ENCODE measurements around the gene MRPL48. TPM values are rescaled to one million over a fixed set of nuclear protein-coding genes. Genes with fewer than 3 reads are reported as not detected.

Gene MRPL48
- total RNA-seq, 4 donors from 2014 or later = 10.5 to 24.4 (median 15.4) TPM

GRCh38 chr11:73779084-73779902, 8.4 kb upstream of the MRPL48 start:
- Histone ChIP-seq H3K9me3 (no peaks in the 10 kb centered on the region), H3K4me3 (peak overlapping the region; percentile 58), H3K27ac (peak overlapping the region; percentile 97), H3K4me1 (peaks cover 9% of the 10 kb centered on the region), H3K27me3 (no peaks in the 10 kb centered on the region), H3K36me3 (no peaks in the 10 kb centered on the region)
- 0% methylated on average over 30 of the region's 30 CpGs for WGBS
- TF ChIP-seq, protein P1, sequence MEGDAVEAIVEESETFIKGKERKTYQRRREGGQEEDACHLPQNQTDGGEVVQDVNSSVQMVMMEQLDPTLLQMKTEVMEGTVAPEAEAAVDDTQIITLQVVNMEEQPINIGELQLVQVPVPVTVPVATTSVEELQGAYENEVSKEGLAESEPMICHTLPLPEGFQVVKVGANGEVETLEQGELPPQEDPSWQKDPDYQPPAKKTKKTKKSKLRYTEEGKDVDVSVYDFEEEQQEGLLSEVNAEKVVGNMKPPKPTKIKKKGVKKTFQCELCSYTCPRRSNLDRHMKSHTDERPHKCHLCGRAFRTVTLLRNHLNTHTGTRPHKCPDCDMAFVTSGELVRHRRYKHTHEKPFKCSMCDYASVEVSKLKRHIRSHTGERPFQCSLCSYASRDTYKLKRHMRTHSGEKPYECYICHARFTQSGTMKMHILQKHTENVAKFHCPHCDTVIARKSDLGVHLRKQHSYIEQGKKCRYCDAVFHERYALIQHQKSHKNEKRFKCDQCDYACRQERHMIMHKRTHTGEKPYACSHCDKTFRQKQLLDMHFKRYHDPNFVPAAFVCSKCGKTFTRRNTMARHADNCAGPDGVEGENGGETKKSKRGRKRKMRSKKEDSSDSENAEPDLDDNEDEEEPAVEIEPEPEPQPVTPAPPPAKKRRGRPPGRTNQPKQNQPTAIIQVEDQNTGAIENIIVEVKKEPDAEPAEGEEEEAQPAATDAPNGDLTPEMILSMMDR (IDR thresholded peaks at IDR 0.05) = no peak
- peak in 2 of 3 donors; percentile 52 to 96 for TF ChIP-seq POLR2AphosphoS5 (IDR thresholded peaks at IDR 0.05)
- DNase-seq (ENCODE audit: low spot score in 2 of 2) = peak; percentile 99

DNA sequence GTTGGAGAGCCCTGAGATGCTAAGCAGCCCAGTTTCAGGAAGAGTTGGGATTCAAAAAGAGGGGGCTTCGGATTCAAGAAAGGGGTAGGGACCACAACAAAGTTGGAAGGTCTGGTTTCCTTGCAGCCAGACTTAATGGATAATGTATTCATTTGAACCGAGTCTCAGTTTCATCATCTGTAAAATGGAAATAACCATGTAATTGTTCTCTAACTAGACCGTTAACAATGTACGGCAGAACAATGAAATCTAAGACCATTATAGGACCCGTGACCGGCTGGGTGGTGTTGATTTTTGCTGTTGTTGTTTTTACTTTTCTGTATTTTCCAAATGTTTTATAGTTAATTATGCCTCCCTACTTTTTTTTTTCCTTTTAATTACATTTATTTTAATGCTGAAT, 6.4 kb upstream of the MRPL48 start:
- H3K36me3 ChIP-seq = no peaks in the 10 kb centered on the region
- no peak overlapping the region for H3K27ac ChIP-seq
- H3K27me3 ChIP-seq = no peaks in the 10 kb centered on the region
- no peak overlapping the region for H3K4me3 ChIP-seq
- WGBS = 94% methylated on average over 6 of the region's 6 CpGs
- H3K9me3 ChIP-seq = no peaks in the 10 kb centered on the region
- TF ChIP-seq POLR2AphosphoS5 (IDR thresholded peaks at IDR 0.05) = no peak
- no peak for TF ChIP-seq POLR2A (IDR thresholded peaks at IDR 0.05)
- TF ChIP-seq, protein P1 (IDR thresholded peaks at IDR 0.05) = no peak
- TF ChIP-seq EP300 (IDR thresholded peaks at IDR 0.05) = no peak
- H3K4me1 ChIP-seq = peaks cover 9% of the 10 kb centered on the region
- DNase-seq (ENCODE audit: low spot score in 2 of 2) = no peak

GRCh38 chr11:73783483-73784020, 4.1 kb upstream of the MRPL48 start:
- H3K4me1 ChIP-seq = peaks cover 18% of the 10 kb centered on the region
- no peaks in the 10 kb centered on the region for H3K36me3 ChIP-seq
- TF ChIP-seq, protein P1 (IDR thresholded peaks at IDR 0.05) = no peak
- no peak for TF ChIP-seq EP300 (IDR thresholded peaks at IDR 0.05)
- TF ChIP-seq POLR2A (IDR thresholded peaks at IDR 0.05) = no peak
- no peak for TF ChIP-seq POLR2AphosphoS5 (IDR thresholded peaks at IDR 0.05)
- no peak for DNase-seq (ENCODE audit: low spot score in 2 of 2)
- H3K27me3 ChIP-seq = no peaks in the 10 kb centered on the region
- no peaks in the 10 kb centered on the region for H3K9me3 ChIP-seq
- H3K27ac ChIP-seq = no peak overlapping the region
- H3K4me3 ChIP-seq = no peak overlapping the region
- WGBS = 92% methylated on average over 5 of the region's 5 CpGs

GRCh38 chr11:73784080-73784634, 3.5 kb upstream of the MRPL48 start:
- no peaks in the 10 kb centered on the region for H3K36me3 ChIP-seq

More at GRCh38 chr11:73784080-73784634, 3.5 kb upstream of the MRPL48 start:
- no peak for DNase-seq (ENCODE audit: low spot score in 2 of 2)
- TF ChIP-seq POLR2A (IDR thresholded peaks at IDR 0.05) = no peak
- TF ChIP-seq, protein P1 (IDR thresholded peaks at IDR 0.05) = no peak
- no peak for TF ChIP-seq POLR2AphosphoS5 (IDR thresholded peaks at IDR 0.05)
- TF ChIP-seq EP300 (IDR thresholded peaks at IDR 0.05) = no peak
- WGBS = 73% methylated on average over 6 of the region's 6 CpGs
- Histone ChIP-seq H3K4me1 (peaks cover 20% of the 10 kb centered on the region), H3K9me3 (no peaks in the 10 kb centered on the region), H3K4me3 (no peak overlapping the region), H3K27ac (no peak overlapping the region), H3K27me3 (no peaks in the 10 kb centered on the region)
